Caco-2 (cell line): ENCODE results near the gene SEC61A2. TPM values are rescaled to one million over a fixed set of nuclear protein-coding genes. Genes with fewer than 3 reads are reported as not detected.

Experiments used
- BruUV-seq: library from RNA; stranded (reverse); fragments of 400-500 nt; replicated peaks from 2 replicates; lab custom pipeline; 2021; lab: Mats Ljungman, UMichigan
- CTCF ChIA-PET: fragments of 300-600 bp; sonication (Branson Sonifier 250); formaldehyde crosslinking; loops from one replicate; lab custom pipeline; 2022; ENCODE audit warnings: antibody characterized with exemption; lab: Charles Lee
- POLR2A ChIA-PET: fragments of 300-600 bp; sonication (Branson Sonifier 250); formaldehyde crosslinking; loops from one replicate; lab custom pipeline; 2022; ENCODE audit warnings: antibody characterized with exemption; lab: Charles Lee
- DNase-seq, 2 experiments: peaks; one replicate each; pipeline versions ENCODE4 v3.0.0 to v3.0.0-alpha.2; 2020 to 2022
- H3K27me3 ChIP-seq: replicated peaks from 2 replicates; pipeline ENCODE4 v1.6.0; 2011; ENCODE audit warnings: low read length; ENCODE audit not compliant: control insufficient read depth, insufficient read depth
- H3K36me3 ChIP-seq: 2 replicates; pipeline ENCODE4 v1.5.1; 2011; ENCODE audit warnings: low read length; ENCODE audit not compliant: control insufficient read depth, insufficient read depth
- H3K4me1 ChIP-seq: fragments of 250-450 bp; sonication (Bioruptor Pico); 2 replicates; pipeline ENCODE4 v1.5.1; 2020; ENCODE audit warnings: mild to moderate bottlenecking
- H3K4me3 ChIP-seq: 2 replicates; pipeline ENCODE4 v1.5.1; 2011; ENCODE audit warnings: low read depth, mild to moderate bottlenecking, control low read depth, low read length
- H3K9me3 ChIP-seq: fragments of 250-450 bp; sonication (Bioruptor Pico); 2 replicates; pipeline ENCODE4 v1.5.1; 2020; ENCODE audit warnings: mild to moderate bottlenecking, moderate library complexity
- H3K27ac Mint-ChIP-seq: one replicate; pipeline ENCODE4 v1.8.0; 2022; ENCODE audit warnings: mixed read lengths; ENCODE audit not compliant: unreplicated experiment
- H3K27me3 Mint-ChIP-seq: one replicate; pipeline ENCODE4 v1.8.0; 2022; ENCODE audit warnings: mixed read lengths; ENCODE audit not compliant: insufficient read depth, unreplicated experiment
- H3K36me3 Mint-ChIP-seq: one replicate; pipeline ENCODE4 v1.8.0; 2022; ENCODE audit warnings: mild to moderate bottlenecking, mixed read lengths; ENCODE audit not compliant: insufficient read depth, unreplicated experiment
- H3K4me1 Mint-ChIP-seq: one replicate; pipeline ENCODE4 v1.8.0; 2022; ENCODE audit warnings: low read depth, mixed read lengths; ENCODE audit not compliant: unreplicated experiment
- H3K4me3 Mint-ChIP-seq: one replicate; pipeline ENCODE4 v1.8.0; 2022; ENCODE audit warnings: mild to moderate bottlenecking, moderate library complexity, mixed read lengths; ENCODE audit not compliant: unreplicated experiment
- H3K9me3 Mint-ChIP-seq: one replicate; pipeline ENCODE4 v1.8.0; 2022; ENCODE audit warnings: mixed read lengths; ENCODE audit not compliant: unreplicated experiment
- intact Hi-C: fragments of 100-400 bp; cut with micrococcal nuclease; formaldehyde crosslinking; loops from one replicate; pipeline ENCODE4 v1.10.0; 2022; ENCODE audit not compliant: unreplicated experiment
- total RNA-seq: library from RNA; stranded (reverse); gene quantifications from 2 replicates; pipeline ENCODE4 v1.2.3, GENCODE V29; 2022
- TF ChIP-seq, protein P1 (sequence below), 2 experiments: fragments of 200-600 bp in 1 of 2; IDR thresholded peaks; 1 replicate in 1 of 2; 2 replicates in 1 of 2; pipeline versions ENCODE4 v1.5.1 to v1.8.0; 2011 to 2022; ENCODE audit warnings: antibody characterized with exemption in 1 of 2, control low read depth in 1 of 2, inconsistent platforms in 1 of 2, low read depth in 1 of 2, low read length in 1 of 2, mild to moderate bottlenecking in 1 of 2, moderate library complexity in 1 of 2; ENCODE audit not compliant: insufficient read depth in 1 of 2, severe bottlenecking in 1 of 2, unreplicated experiment in 1 of 2

The SEC61A2 gene
- total RNA-seq, 1 experiment from 2014 or later = 34.1 TPM

DNA sequence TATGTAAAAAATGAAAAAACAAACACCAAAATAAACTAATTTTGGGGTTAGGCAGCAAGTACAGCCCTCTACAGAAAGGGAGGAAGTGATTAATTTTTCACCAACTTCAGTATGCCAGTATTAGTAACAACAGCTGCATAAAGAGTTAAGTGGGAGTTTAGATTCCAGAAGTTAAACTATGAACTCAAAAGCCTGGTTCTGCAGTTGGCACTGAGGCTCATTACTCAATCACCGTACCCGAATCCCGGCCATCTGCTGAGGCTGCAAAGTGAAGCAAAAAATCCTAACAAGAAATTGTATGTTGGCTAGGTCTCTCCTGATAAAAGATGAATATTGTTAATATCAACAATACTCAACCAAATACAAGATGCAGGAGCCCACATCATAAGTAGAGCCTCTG, 62.2 kb downstream of the SEC61A2 start:
- Histone ChIP-seq H3K4me3 (no peak overlapping the region), H3K36me3 (no peaks in the 10 kb centered on the region), H3K4me1 (peaks cover 5% of the 10 kb centered on the region), H3K9me3 (no peaks in the 10 kb centered on the region), H3K27me3 (no peaks in the 10 kb centered on the region)
- no TSS peak for BruUV-seq
- H3K36me3 Mint-ChIP-seq = peaks cover 51% of the 10 kb centered on the region
- ChIA-PET POLR2A (no interaction called here), CTCF (no interaction called here)
- TF ChIP-seq, protein P1, sequence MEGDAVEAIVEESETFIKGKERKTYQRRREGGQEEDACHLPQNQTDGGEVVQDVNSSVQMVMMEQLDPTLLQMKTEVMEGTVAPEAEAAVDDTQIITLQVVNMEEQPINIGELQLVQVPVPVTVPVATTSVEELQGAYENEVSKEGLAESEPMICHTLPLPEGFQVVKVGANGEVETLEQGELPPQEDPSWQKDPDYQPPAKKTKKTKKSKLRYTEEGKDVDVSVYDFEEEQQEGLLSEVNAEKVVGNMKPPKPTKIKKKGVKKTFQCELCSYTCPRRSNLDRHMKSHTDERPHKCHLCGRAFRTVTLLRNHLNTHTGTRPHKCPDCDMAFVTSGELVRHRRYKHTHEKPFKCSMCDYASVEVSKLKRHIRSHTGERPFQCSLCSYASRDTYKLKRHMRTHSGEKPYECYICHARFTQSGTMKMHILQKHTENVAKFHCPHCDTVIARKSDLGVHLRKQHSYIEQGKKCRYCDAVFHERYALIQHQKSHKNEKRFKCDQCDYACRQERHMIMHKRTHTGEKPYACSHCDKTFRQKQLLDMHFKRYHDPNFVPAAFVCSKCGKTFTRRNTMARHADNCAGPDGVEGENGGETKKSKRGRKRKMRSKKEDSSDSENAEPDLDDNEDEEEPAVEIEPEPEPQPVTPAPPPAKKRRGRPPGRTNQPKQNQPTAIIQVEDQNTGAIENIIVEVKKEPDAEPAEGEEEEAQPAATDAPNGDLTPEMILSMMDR (IDR thresholded peaks at IDR 0.05; ENCODE audit: insufficient read depth in 1 of 2, low read depth in 1 of 2, low read length in 1 of 2, severe bottlenecking in 1 of 2, unreplicated experiment in 1 of 2) = no peak
- no peak overlapping the region for H3K4me3 Mint-ChIP-seq
- intact Hi-C loops = no loop called here
- no peaks in the 10 kb centered on the region for H3K9me3 Mint-ChIP-seq
- H3K4me1 Mint-ChIP-seq = peaks cover 14% of the 10 kb centered on the region
- H3K27me3 Mint-ChIP-seq = no peaks in the 10 kb centered on the region
- no peak overlapping the region for H3K27ac Mint-ChIP-seq
- no peak for DNase-seq

DNA sequence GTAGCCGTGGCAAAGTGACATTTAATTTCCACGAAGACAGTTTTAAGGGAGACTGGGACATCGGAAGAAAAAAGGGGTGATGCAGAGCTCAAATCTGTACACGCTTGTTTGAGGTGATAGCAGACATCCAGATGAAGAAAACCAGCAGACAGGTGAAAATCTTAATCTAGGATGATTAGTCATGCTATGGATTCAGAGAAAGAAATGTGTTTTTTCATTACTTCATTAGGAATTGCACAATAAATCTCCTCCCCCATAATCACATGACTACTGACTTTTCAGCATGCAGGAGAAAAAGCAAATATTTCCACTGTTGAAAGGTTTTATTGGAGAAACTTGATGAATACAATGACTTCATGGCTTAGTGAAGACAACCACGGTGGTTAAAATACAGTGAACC, 63.7 kb downstream of the SEC61A2 start:
- no peaks in the 10 kb centered on the region for H3K9me3 Mint-ChIP-seq
- H3K27me3 ChIP-seq = no peaks in the 10 kb centered on the region
- H3K4me3 ChIP-seq = no peak overlapping the region
- POLR2A ChIA-PET = no interaction called here
- BruUV-seq = no TSS peak
- CTCF ChIA-PET = no interaction called here
- intact Hi-C loops = no loop called here
- peaks cover 14% of the 10 kb centered on the region for H3K4me1 Mint-ChIP-seq
- TF ChIP-seq, protein P1 (IDR thresholded peaks at IDR 0.05; ENCODE audit: insufficient read depth in 1 of 2, low read depth in 1 of 2, low read length in 1 of 2, severe bottlenecking in 1 of 2, unreplicated experiment in 1 of 2) = no peak
- peak overlapping the region; percentile 13 for H3K4me3 Mint-ChIP-seq
- H3K27ac Mint-ChIP-seq = no peak overlapping the region
- H3K27me3 Mint-ChIP-seq = no peaks in the 10 kb centered on the region
- H3K9me3 ChIP-seq = no peaks in the 10 kb centered on the region
- peaks cover 36% of the 10 kb centered on the region for H3K36me3 Mint-ChIP-seq
- H3K4me1 ChIP-seq = peaks cover 5% of the 10 kb centered on the region
- no peak for DNase-seq
- no peaks in the 10 kb centered on the region for H3K36me3 ChIP-seq

DNA sequence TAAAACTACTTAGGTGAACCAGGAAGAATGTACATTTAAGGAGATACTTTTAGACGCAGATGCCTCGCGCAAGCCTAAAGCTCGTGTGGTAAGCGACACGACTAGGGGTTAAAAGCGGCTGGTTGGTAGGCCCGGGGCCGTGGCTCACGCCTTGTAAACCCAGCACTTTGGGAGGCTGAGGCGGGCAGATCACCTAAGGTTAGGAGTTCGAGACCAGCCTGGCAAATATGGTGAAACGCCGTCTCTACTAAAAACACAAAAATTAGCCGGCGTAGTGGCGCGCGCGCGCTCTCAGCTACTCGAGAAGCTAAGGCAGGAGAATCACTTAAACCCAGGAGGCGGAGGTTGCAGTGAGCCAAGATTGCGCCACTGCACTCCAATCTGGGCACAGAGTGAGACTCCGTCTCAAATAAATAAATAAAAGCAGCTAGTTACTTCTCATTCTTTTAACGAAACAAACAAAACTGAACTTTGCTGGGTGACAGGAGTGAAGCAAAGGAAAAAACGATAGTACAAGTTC, 65.3 kb downstream of the SEC61A2 start:
- intact Hi-C loops = loop anchor here (1.0 kb wide), 1 partner anchor 65 kb away; no protein-coding TSS in a partner anchor
- H3K36me3 Mint-ChIP-seq = peaks cover 45% of the 10 kb centered on the region
- Histone ChIP-seq H3K4me3 (peak overlapping the region; percentile 80), H3K4me1 (peaks cover 5% of the 10 kb centered on the region), H3K36me3 (no peaks in the 10 kb centered on the region), H3K9me3 (no peaks in the 10 kb centered on the region), H3K27me3 (no peaks in the 10 kb centered on the region)
- DNase-seq = peak in 1 of 2 experiments; percentile 51
- no TSS peak for BruUV-seq
- H3K27ac Mint-ChIP-seq = peak overlapping the region; percentile 95
- ChIA-PET CTCF (no interaction called here), POLR2A (interaction anchor here (1.4 kb wide), 1 partner anchor 67 kb away, joined by 4 read pairs; no protein-coding TSS in a partner anchor)
- H3K4me1 Mint-ChIP-seq = peaks cover 14% of the 10 kb centered on the region
- TF ChIP-seq, protein P1 (IDR thresholded peaks at IDR 0.05; ENCODE audit: insufficient read depth in 1 of 2, low read depth in 1 of 2, low read length in 1 of 2, severe bottlenecking in 1 of 2, unreplicated experiment in 1 of 2) = no peak
- peak overlapping the region; percentile 97 for H3K4me3 Mint-ChIP-seq
- no peaks in the 10 kb centered on the region for H3K9me3 Mint-ChIP-seq
- H3K27me3 Mint-ChIP-seq = no peaks in the 10 kb centered on the region
